Measurements from ENCODE around the gene STC2.

DNA sequence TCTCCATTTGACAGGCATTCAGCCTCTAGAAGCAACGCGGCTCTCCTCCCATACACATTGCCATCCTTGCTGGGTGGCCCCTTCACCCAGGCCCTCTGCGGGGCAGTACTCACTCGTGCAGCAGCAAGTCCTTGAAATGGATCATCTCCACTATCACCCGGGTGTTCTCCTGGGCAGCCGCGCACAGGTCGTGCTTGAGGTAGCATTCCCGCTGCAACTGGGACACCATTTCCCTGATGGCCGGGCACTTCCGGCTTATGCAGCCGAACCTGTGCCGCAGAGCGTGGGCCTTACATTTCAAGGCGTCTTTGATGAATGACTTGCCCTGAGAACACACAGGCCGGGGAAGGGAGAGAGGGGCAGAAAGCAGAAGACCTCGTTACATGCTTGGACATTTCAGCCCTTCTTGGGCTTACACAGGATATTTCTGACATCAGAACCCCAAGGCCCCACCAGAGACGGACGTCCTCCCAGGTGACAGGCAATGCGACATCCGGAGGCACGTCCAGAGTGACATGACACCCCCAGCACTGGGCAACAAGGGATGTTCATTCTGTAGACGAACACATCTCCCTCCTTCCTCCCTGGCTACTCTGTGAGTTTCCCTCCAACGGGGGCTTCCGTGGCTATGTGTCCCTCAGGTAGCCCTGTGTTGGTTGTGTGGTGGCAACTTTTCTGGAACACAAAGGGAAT is 5.0 kb downstream of the STC2 start:
- TF ChIP-seq CTCF (IDR thresholded peaks at IDR 0.05) (no peak), POLR2A (IDR thresholded peaks at IDR 0.05) (no peak)

Data from testis (tissue), 2 donors.